ENCODE data around the gene FAM20B. TPM values are rescaled to one million over a fixed set of nuclear protein-coding genes. Genes with fewer than 3 reads are reported as not detected.

Gene FAM20B
- total RNA-seq, 4 donors from 2014 or later = 16.7 to 25.2 (median 20.3) TPM

GRCh38 chr1:179082333-179082998 lies 56.8 kb downstream of the FAM20B start:
- no peak for DNase-seq (ENCODE audit: low spot score in 2 of 2)
- WGBS, 2 donors = 0 to 1% methylated on average over 14 to 26 of the region's 52 CpGs
- TF ChIP-seq POLR2A (IDR thresholded peaks at IDR 0.05) (no peak), CTCF (IDR thresholded peaks at IDR 0.05) (no peak)
- intact Hi-C loops (cut with DNase I; ENCODE audit: low total_unique reads) = no loop called here
- peak overlapping the region; percentile 86 for H3K4me3 ChIP-seq (ENCODE audit: low read depth, poor library complexity, severe bottlenecking)

GRCh38 chr1:179082999-179083335 lies 57.3 kb downstream of the FAM20B start:
- peak overlapping the region; percentile 86 for H3K4me3 ChIP-seq (ENCODE audit: low read depth, poor library complexity, severe bottlenecking)
- DNase-seq (ENCODE audit: low spot score in 2 of 2) = no peak
- intact Hi-C loops (cut with DNase I; ENCODE audit: low total_unique reads) = no loop called here
- WGBS, 2 donors = 5 to 6% methylated on average over 3 of the region's 3 CpGs
- TF ChIP-seq CTCF (IDR thresholded peaks at IDR 0.05) (no peak), POLR2A (IDR thresholded peaks at IDR 0.05) (no peak)

- no peak for DNase-seq (ENCODE audit: low spot score in 2 of 2)
- TF ChIP-seq POLR2A (IDR thresholded peaks at IDR 0.05) (no peak), CTCF (IDR thresholded peaks at IDR 0.05) (no peak)
- no peak overlapping the region for H3K4me3 ChIP-seq (ENCODE audit: low read depth, poor library complexity, severe bottlenecking)
- 65 to 78% methylated on average over 7 to 8 of the region's 8 CpGs for WGBS, 2 donors
- intact Hi-C loops (cut with DNase I; ENCODE audit: low total_unique reads) = no loop called here
Observed at GRCh38 chr1:179083533-179083932, 57.8 kb downstream of the FAM20B start.

- peak in 1 of 2 donors; percentile 45 for DNase-seq (ENCODE audit: low spot score in 2 of 2)
- WGBS, 2 donors = 74 to 78% methylated on average over 10 of the region's 11 CpGs
- H3K4me3 ChIP-seq (ENCODE audit: low read depth, poor library complexity, severe bottlenecking) = no peak overlapping the region
- no peak for TF ChIP-seq CTCF (IDR thresholded peaks at IDR 0.05)
- no peak for TF ChIP-seq POLR2A (IDR thresholded peaks at IDR 0.05)
- intact Hi-C loops (cut with DNase I; ENCODE audit: low total_unique reads) = no loop called here
Observed at GRCh38 chr1:179087665-179088064, 62.0 kb downstream of the FAM20B start.

- no peak for TF ChIP-seq CTCF (IDR thresholded peaks at IDR 0.05)
- no peak for TF ChIP-seq POLR2A (IDR thresholded peaks at IDR 0.05)
- 62 to 81% methylated on average over 15 to 16 of the region's 16 CpGs for WGBS, 2 donors
- intact Hi-C loops (cut with DNase I; ENCODE audit: low total_unique reads) = no loop called here
Observed at GRCh38 chr1:179089827-179090482, 64.3 kb downstream of the FAM20B start.

More at GRCh38 chr1:179089827-179090482, 64.3 kb downstream of the FAM20B start:
- no peak overlapping the region for H3K4me3 ChIP-seq (ENCODE audit: low read depth, poor library complexity, severe bottlenecking)
- DNase-seq (ENCODE audit: low spot score in 2 of 2) = peak in 1 of 2 donors; percentile 76

Data from lower leg skin (tissue), 4 donors.